ENCODE data around the gene TMEM140. TPM values are rescaled to one million over a fixed set of nuclear protein-coding genes. Genes with fewer than 3 reads are reported as not detected.

TMEM140 gene
- total and polyA plus RNA-seq, 2 of the 13 experiments (the other 11 are each of a cell fraction or from before 2014, with no cell fraction given) = 9.2 to 21.7 TPM

DNA sequence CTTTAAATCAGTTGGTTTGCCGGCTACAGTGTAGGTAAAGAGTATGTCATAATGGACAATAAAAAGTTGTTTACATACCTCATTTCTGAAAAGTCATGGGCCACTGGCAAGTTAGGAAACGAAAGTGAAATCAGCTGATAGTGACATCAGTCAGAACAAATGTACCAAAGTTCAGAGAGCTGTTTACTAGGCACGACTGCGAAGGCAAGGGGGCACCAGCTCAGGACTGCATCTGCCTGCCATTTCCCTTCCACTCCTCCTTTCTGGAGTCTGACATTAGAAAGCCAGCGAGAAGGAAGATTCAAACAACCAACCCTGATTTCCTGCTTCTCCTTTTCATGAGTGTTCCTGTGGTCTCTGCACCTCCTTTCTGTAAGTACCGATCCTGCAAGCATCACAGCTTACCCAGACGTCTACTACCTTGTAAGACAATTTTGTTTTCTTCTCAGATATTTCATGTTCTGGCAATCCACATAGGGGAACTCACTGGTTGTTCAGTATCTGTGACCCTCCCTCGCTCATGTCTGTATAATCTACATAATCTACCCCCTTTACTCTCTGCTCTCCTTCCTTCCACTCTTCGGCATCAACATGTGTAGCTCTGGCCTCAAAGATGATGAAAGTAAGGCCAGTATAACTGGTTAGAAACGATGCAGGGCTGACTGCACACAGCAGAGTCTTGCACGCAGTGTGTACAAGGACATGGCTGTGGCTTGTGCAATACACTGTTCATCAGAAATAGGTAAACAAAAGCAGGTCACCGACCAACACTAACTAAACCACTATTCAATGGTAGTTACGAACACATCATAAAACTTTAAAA, at the start of gene TMEM140 (continued):
- TF ChIP-seq, protein P1, sequence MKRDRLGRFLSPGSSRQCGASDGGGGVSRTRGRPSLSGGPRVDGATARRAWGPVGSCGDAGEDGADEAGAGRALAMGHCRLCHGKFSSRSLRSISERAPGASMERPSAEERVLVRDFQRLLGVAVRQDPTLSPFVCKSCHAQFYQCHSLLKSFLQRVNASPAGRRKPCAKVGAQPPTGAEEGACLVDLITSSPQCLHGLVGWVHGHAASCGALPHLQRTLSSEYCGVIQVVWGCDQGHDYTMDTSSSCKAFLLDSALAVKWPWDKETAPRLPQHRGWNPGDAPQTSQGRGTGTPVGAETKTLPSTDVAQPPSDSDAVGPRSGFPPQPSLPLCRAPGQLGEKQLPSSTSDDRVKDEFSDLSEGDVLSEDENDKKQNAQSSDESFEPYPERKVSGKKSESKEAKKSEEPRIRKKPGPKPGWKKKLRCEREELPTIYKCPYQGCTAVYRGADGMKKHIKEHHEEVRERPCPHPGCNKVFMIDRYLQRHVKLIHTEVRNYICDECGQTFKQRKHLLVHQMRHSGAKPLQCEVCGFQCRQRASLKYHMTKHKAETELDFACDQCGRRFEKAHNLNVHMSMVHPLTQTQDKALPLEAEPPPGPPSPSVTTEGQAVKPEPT (CRISPR knock-in tag; IDR thresholded peaks at IDR 0.05; ENCODE audit: low read depth) = peak; percentile 82; the same call in 1 of the 2 replicates
- TF ChIP-seq ZNF3 (CRISPR knock-in tag; IDR thresholded peaks at IDR 0.05) (no peak), MED8 (CRISPR knock-in tag; IDR thresholded peaks at IDR 0.05; ENCODE audit: insufficient replicate concordance) (no peak), PCBP1 (IDR thresholded peaks at IDR 0.05; ENCODE audit: borderline replicate concordance, low read depth, low read length) (no peak), ETV5 (CRISPR knock-in tag; IDR thresholded peaks at IDR 0.05; ENCODE audit: borderline replicate concordance) (peak; percentile 54; the same call in 1 of the 2 replicates), SKI (IDR thresholded peaks at IDR 0.05; ENCODE audit: partially characterized antibody) (no peak), ZNF547 (CRISPR knock-in tag; IDR thresholded peaks at IDR 0.05) (no peak), ZZZ3 (CRISPR knock-in tag; IDR thresholded peaks at IDR 0.05; ENCODE audit: borderline replicate concordance) (peak; percentile 34; the same call in 1 of the 2 replicates), HMGA1 (CRISPR knock-in tag; conservative IDR thresholded peaks at IDR 0.05) (no peak), MTF2 (CRISPR knock-in tag; IDR thresholded peaks at IDR 0.05; ENCODE audit: borderline replicate concordance) (no peak), ZNF773 (CRISPR knock-in tag; IDR thresholded peaks at IDR 0.05; ENCODE audit: borderline replicate concordance) (no peak), ZNF235 (CRISPR knock-in tag; IDR thresholded peaks at IDR 0.05; ENCODE audit: borderline replicate concordance) (no peak), ZNF207 (IDR thresholded peaks at IDR 0.05; ENCODE audit: borderline replicate concordance) (no peak), ELF4 (CRISPR knock-in tag; IDR thresholded peaks at IDR 0.05; ENCODE audit: borderline replicate concordance) (no peak), MAZ (IDR thresholded peaks at IDR 0.05; ENCODE audit: borderline replicate concordance, low read depth, low read length) (no peak), MAZ (CRISPR knock-in tag; IDR thresholded peaks at IDR 0.05; ENCODE audit: low read depth) (peak; percentile 60), MTA3 (CRISPR knock-in tag; IDR thresholded peaks at IDR 0.05) (no peak), SALL1 (CRISPR knock-in tag; IDR thresholded peaks at IDR 0.05) (peak; percentile 76)
- TF ChIP-seq, protein P2, sequence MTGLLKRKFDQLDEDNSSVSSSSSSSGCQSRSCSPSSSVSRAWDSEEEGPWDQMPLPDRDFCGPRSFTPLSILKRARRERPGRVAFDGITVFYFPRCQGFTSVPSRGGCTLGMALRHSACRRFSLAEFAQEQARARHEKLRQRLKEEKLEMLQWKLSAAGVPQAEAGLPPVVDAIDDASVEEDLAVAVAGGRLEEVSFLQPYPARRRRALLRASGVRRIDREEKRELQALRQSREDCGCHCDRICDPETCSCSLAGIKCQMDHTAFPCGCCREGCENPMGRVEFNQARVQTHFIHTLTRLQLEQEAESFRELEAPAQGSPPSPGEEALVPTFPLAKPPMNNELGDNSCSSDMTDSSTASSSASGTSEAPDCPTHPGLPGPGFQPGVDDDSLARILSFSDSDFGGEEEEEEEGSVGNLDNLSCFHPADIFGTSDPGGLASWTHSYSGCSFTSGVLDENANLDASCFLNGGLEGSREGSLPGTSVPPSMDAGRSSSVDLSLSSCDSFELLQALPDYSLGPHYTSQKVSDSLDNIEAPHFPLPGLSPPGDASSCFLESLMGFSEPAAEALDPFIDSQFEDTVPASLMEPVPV (CRISPR knock-in tag; IDR thresholded peaks at IDR 0.05) = no peak
- TF ChIP-seq, protein P3, sequence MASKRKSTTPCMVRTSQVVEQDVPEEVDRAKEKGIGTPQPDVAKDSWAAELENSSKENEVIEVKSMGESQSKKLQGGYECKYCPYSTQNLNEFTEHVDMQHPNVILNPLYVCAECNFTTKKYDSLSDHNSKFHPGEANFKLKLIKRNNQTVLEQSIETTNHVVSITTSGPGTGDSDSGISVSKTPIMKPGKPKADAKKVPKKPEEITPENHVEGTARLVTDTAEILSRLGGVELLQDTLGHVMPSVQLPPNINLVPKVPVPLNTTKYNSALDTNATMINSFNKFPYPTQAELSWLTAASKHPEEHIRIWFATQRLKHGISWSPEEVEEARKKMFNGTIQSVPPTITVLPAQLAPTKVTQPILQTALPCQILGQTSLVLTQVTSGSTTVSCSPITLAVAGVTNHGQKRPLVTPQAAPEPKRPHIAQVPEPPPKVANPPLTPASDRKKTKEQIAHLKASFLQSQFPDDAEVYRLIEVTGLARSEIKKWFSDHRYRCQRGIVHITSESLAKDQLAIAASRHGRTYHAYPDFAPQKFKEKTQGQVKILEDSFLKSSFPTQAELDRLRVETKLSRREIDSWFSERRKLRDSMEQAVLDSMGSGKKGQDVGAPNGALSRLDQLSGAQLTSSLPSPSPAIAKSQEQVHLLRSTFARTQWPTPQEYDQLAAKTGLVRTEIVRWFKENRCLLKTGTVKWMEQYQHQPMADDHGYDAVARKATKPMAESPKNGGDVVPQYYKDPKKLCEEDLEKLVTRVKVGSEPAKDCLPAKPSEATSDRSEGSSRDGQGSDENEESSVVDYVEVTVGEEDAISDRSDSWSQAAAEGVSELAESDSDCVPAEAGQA (IDR thresholded peaks at IDR 0.05; ENCODE audit: low read depth) = no peak
- TF ChIP-seq, protein P3 (CRISPR knock-in tag; IDR thresholded peaks at IDR 0.05; ENCODE audit: borderline replicate concordance) = no peak
